HT-29 (cell line): ENCODE data around the gene HPCAL4. TPM values are rescaled to one million over a fixed set of nuclear protein-coding genes. Genes with fewer than 3 reads are reported as not detected.

Source experiments
- DNase-seq: peaks from one replicate; pipeline ENCODE4 v3.0.0-alpha.2; 2015; ENCODE audit warnings: low spot score
- total RNA-seq: library from RNA; depleted of rRNA; stranded (reverse); fragments of >200 nt; shearing (Covaris generic); gene quantifications from 2 replicates; pipeline ENCODE4 v1.2.3, GENCODE V29; 2014

The HPCAL4 gene
- total RNA-seq, 1 experiment from 2014 or later: not detected

GRCh38 chr1:39649636-39650185 lies 41.5 kb downstream of the HPCAL4 start:
- DNase-seq: no peak

GRCh38 chr1:39648496-39648895 lies 42.7 kb downstream of the HPCAL4 start:
- DNase-seq: no peak

- DNase-seq: no peak
Observed at GRCh38 chr1:39647247-39647646, 44.0 kb downstream of the HPCAL4 start.

GRCh38 chr1:39646232-39647081 lies 44.8 kb downstream of the HPCAL4 start:
- DNase-seq: no peak

GRCh38 chr1:39645411-39646043 lies 45.7 kb downstream of the HPCAL4 start:
- no peak for DNase-seq

GRCh38 chr1:39643705-39644104 lies 47.5 kb downstream of the HPCAL4 start:
- no peak for DNase-seq

- DNase-seq: no peak
Observed at GRCh38 chr1:39642796-39643195, 48.4 kb downstream of the HPCAL4 start.

GRCh38 chr1:39640861-39641260 lies 50.4 kb downstream of the HPCAL4 start:
- no peak for DNase-seq

- DNase-seq: peak; percentile 42
Observed at GRCh38 chr1:39639305-39640130, 51.7 kb downstream of the HPCAL4 start, which contains the start of gene HEYL. TSS of gene HEYL (minus strand) at chr1:39639643. CDS start at chr1:39639625, 18 bp downstream.

GRCh38 chr1:39638965-39639304 lies 52.3 kb downstream of the HPCAL4 start:
- DNase-seq: no peak

GRCh38 chr1:39637361-39637760 lies 53.9 kb downstream of the HPCAL4 start:
- DNase-seq: no peak

- no peak for DNase-seq
Observed at GRCh38 chr1:39635871-39636210, 55.4 kb downstream of the HPCAL4 start.

GRCh38 chr1:39635205-39635870 lies 55.9 kb downstream of the HPCAL4 start:
- DNase-seq: no peak

GRCh38 chr1:39633422-39633821 lies 57.8 kb downstream of the HPCAL4 start:
- no peak for DNase-seq

- DNase-seq: no peak
Observed at GRCh38 chr1:39632682-39633417, 58.4 kb downstream of the HPCAL4 start.

GRCh38 chr1:39632323-39632681 lies 58.9 kb downstream of the HPCAL4 start:
- no peak for DNase-seq

- DNase-seq: no peak
Observed at GRCh38 chr1:39631361-39632322, 59.6 kb downstream of the HPCAL4 start.

- DNase-seq: no peak
Observed at GRCh38 chr1:39628807-39629350, 62.4 kb downstream of the HPCAL4 start.
